Trophoblast cell (in vitro differentiated cells and primary cell): ENCODE results near the gene ALKBH4.
A peak's percentile ranks its signal among the peaks of the same experiment; 100 is the strongest.

Source experiments
- DNase-seq, 2 donors: peaks; one replicate each; pipeline ENCODE4 v3.0.0-alpha.2; 2016
- H2AFZ ChIP-seq: 2 replicates; pipeline ENCODE4 v1.6.1; 2013; ENCODE audit warnings: low read length, moderate library complexity, mild to moderate bottlenecking; ENCODE audit not compliant: insufficient read depth, poor library complexity
- H2AK5ac ChIP-seq: 2 replicates; pipeline ENCODE4 v1.6.1; 2013; ENCODE audit warnings: mild to moderate bottlenecking, low read length
- H2BK120ac ChIP-seq: 2 replicates; pipeline ENCODE4 v1.6.1; 2013; ENCODE audit warnings: low read length, mild to moderate bottlenecking, moderate library complexity; ENCODE audit not compliant: insufficient read depth, poor library complexity
- H2BK12ac ChIP-seq: 2 replicates; pipeline ENCODE4 v1.6.1; 2013; ENCODE audit warnings: mild to moderate bottlenecking, low read length, moderate library complexity
- H2BK5ac ChIP-seq: 2 replicates; pipeline ENCODE4 v1.6.1; 2013; ENCODE audit warnings: low read length, low read depth, moderate library complexity, mild to moderate bottlenecking; ENCODE audit not compliant: poor library complexity
- H3K14ac ChIP-seq: 2 replicates; pipeline ENCODE4 v1.6.1; 2013; ENCODE audit warnings: mild to moderate bottlenecking, low read length
- H3K18ac ChIP-seq: 2 replicates; pipeline ENCODE4 v1.6.1; 2013; ENCODE audit warnings: mild to moderate bottlenecking, low read length
- H3K23ac ChIP-seq: 2 replicates; pipeline ENCODE4 v1.6.1; 2013; ENCODE audit warnings: low read length
- H3K27ac ChIP-seq: 2 replicates; pipeline ENCODE4 v1.5.1; 2013; ENCODE audit warnings: low read depth, mild to moderate bottlenecking, inconsistent platforms, low read length, moderate library complexity
- H3K27me3 ChIP-seq: 2 replicates; pipeline ENCODE4 v1.6.1; 2013; ENCODE audit warnings: inconsistent platforms, mild to moderate bottlenecking, low read length, moderate library complexity; ENCODE audit not compliant: insufficient read depth
- H3K36me3 ChIP-seq, 2 experiments: 1 replicate in 1 of 2; 2 replicates in 1 of 2; pipeline ENCODE4 v1.6.1; 2013; ENCODE audit warnings: low read length in 2 of 2, mild to moderate bottlenecking in 2 of 2, moderate library complexity in 1 of 2; ENCODE audit not compliant: insufficient read depth in 2 of 2, control insufficient read depth in 1 of 2
- H3K4ac ChIP-seq: 2 replicates; pipeline ENCODE4 v1.6.1; 2013; ENCODE audit warnings: low read depth, mild to moderate bottlenecking, low read length, moderate library complexity
- H3K4me1 ChIP-seq, 2 experiments: 1 replicate in 1 of 2; 2 replicates in 1 of 2; pipeline ENCODE4 v1.6.1; 2013; ENCODE audit warnings: low read length in 2 of 2, mild to moderate bottlenecking in 2 of 2, moderate library complexity in 1 of 2; ENCODE audit not compliant: insufficient read depth in 2 of 2, control insufficient read depth in 1 of 2
- H3K4me2 ChIP-seq: 2 replicates; pipeline ENCODE4 v1.6.1; 2013; ENCODE audit warnings: inconsistent platforms, mild to moderate bottlenecking, low read length, moderate library complexity
- H3K4me3 ChIP-seq: 2 replicates; pipeline ENCODE4 v1.5.1; 2013; ENCODE audit warnings: mild to moderate bottlenecking, low read depth, low read length, inconsistent platforms
- H3K79me1 ChIP-seq: one replicate; pipeline ENCODE4 v1.6.1; 2013; ENCODE audit warnings: low read length
- H3K79me2 ChIP-seq: 2 replicates; pipeline ENCODE4 v1.6.1; 2013; ENCODE audit warnings: low read length, mild to moderate bottlenecking; ENCODE audit not compliant: control insufficient read depth, insufficient read depth, poor library complexity
- H3K9ac ChIP-seq: 2 replicates; pipeline ENCODE4 v1.6.1; 2013; ENCODE audit warnings: mild to moderate bottlenecking, low read length
- H3K9me3 ChIP-seq: 2 replicates; pipeline ENCODE4 v1.6.1; 2013; ENCODE audit warnings: low read depth, mild to moderate bottlenecking, control low read depth, inconsistent platforms, low read length; ENCODE audit not compliant: insufficient read depth
- H4K12ac ChIP-seq: 2 replicates; pipeline ENCODE4 v1.6.1; 2013; ENCODE audit warnings: low read depth, mild to moderate bottlenecking, low read length, moderate library complexity
- H4K8ac ChIP-seq: 2 replicates; pipeline ENCODE4 v1.6.1; 2013; ENCODE audit warnings: low read depth, mild to moderate bottlenecking, low read length, moderate library complexity
- H4K91ac ChIP-seq: one replicate; pipeline ENCODE4 v1.6.1; 2013; ENCODE audit warnings: low read depth, mild to moderate bottlenecking, low read length, moderate library complexity
- WGBS: extraction: QIAGEN DNeasy Blood & Tissue Kit; methylation state at CpG from one replicate; pipeline ENCODE4 v1.1.7; 2013; ENCODE audit warnings: missing lambda C conversion rate; ENCODE audit not compliant: insufficient read length, insufficient coverage; ENCODE audit errors: extremely low coverage; 5-methylcytosine and 5-hydroxymethylcytosine counted together

Gene ALKBH4

DNA sequence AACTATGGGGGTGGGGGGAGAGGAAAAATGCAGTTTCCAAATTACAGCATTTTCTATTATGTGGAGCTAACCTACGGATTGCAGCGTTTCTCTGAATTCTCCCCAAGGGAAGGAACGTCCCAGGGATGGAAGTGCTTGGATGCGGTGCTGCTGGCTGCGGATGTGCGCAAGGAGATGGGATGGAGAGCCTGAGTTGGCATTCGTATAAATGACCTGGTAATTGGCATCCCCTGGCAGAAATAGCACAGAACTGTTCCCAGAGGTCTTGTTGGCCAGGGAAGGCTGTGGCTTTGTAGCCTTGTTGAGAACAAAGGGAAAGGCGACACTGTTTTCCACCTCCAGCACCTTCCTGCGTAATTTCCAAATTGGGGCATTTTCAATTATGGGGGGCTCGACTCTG lies 28.5 kb downstream of the ALKBH4 start:
- H3K9ac ChIP-seq = no peak overlapping the region
- H3K14ac ChIP-seq = no peak overlapping the region
- peaks cover 3% of the 10 kb centered on the region for H3K9me3 ChIP-seq
- H3K36me3 ChIP-seq = peaks cover 12 to 14% of the 10 kb centered on the region in 2 experiments
- no peak overlapping the region for H4K91ac ChIP-seq
- peaks cover 6% of the 10 kb centered on the region for H3K79me2 ChIP-seq
- peaks cover 14 to 27% of the 10 kb centered on the region in 2 experiments for H3K4me1 ChIP-seq
- H3K27me3 ChIP-seq = no peaks in the 10 kb centered on the region
- no peak overlapping the region for H3K27ac ChIP-seq
- no peak overlapping the region for H2BK5ac ChIP-seq
- no peak overlapping the region for H3K4ac ChIP-seq
- no peak overlapping the region for H2BK120ac ChIP-seq
- no peak overlapping the region for H4K8ac ChIP-seq
- H3K18ac ChIP-seq = no peak overlapping the region
- no peak overlapping the region for H3K4me2 ChIP-seq
- H2AFZ ChIP-seq = no peak overlapping the region
- no peak overlapping the region for H3K4me3 ChIP-seq
- no peak overlapping the region for H2AK5ac ChIP-seq
- WGBS = no CpG with 5 or more reads among the region's 10 CpGs
- no peak overlapping the region for H3K23ac ChIP-seq
- no peak for DNase-seq
- peaks cover 8% of the 10 kb centered on the region for H3K79me1 ChIP-seq
- H4K12ac ChIP-seq = no peak overlapping the region
- H2BK12ac ChIP-seq = no peak overlapping the region

DNA sequence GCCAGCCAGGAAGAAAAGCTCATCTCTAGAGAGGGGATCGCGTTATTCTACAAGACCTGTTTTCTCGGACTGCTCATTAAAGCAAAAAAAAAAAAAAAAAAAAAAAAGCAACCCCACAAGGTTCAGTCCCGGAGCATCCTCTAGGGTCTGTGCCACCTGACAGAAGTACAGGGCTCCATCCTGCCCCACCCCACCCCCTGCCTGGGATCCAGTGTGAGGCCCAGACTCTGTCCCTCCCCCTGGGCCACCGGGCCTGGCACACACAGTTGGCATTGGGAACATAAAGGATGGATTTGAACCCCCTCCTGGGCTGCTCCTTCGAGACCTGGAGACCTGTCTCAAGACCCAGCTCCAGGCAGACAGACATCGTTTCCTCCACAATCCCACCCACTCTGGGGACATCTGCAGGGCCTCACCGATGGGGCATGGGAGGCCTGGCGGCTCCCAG lies 30.6 kb downstream of the ALKBH4 start:
- H3K4me2 ChIP-seq = peak overlapping the region; percentile 57
- peaks cover 3% of the 10 kb centered on the region for H3K9me3 ChIP-seq
- H3K27me3 ChIP-seq = no peaks in the 10 kb centered on the region
- peak overlapping the region; percentile 82 for H4K91ac ChIP-seq
- no peak overlapping the region for H4K8ac ChIP-seq
- H3K36me3 ChIP-seq = peaks cover 11 to 13% of the 10 kb centered on the region in 2 experiments
- peaks cover 6% of the 10 kb centered on the region for H3K79me2 ChIP-seq
- H2AFZ ChIP-seq = peak overlapping the region; percentile 69
- H2BK5ac ChIP-seq = no peak overlapping the region
- peak overlapping the region; percentile 91 for H3K4me3 ChIP-seq
- no peak overlapping the region for H3K27ac ChIP-seq
- H3K23ac ChIP-seq = no peak overlapping the region
- no peak overlapping the region for H3K14ac ChIP-seq
- no peak overlapping the region for H3K18ac ChIP-seq
- no peak overlapping the region for H2BK12ac ChIP-seq
- peaks cover 8% of the 10 kb centered on the region for H3K79me1 ChIP-seq
- no peak overlapping the region for H2AK5ac ChIP-seq
- no peak overlapping the region for H3K4ac ChIP-seq
- peak overlapping the region; percentile 71 for H4K12ac ChIP-seq
- peaks cover 12 to 19% of the 10 kb centered on the region in 2 experiments for H3K4me1 ChIP-seq
- DNase-seq = no peak
- H3K9ac ChIP-seq = peak overlapping the region; percentile 86
- H2BK120ac ChIP-seq = no peak overlapping the region
- no CpG with 5 or more reads among the region's 9 CpGs for WGBS

DNA sequence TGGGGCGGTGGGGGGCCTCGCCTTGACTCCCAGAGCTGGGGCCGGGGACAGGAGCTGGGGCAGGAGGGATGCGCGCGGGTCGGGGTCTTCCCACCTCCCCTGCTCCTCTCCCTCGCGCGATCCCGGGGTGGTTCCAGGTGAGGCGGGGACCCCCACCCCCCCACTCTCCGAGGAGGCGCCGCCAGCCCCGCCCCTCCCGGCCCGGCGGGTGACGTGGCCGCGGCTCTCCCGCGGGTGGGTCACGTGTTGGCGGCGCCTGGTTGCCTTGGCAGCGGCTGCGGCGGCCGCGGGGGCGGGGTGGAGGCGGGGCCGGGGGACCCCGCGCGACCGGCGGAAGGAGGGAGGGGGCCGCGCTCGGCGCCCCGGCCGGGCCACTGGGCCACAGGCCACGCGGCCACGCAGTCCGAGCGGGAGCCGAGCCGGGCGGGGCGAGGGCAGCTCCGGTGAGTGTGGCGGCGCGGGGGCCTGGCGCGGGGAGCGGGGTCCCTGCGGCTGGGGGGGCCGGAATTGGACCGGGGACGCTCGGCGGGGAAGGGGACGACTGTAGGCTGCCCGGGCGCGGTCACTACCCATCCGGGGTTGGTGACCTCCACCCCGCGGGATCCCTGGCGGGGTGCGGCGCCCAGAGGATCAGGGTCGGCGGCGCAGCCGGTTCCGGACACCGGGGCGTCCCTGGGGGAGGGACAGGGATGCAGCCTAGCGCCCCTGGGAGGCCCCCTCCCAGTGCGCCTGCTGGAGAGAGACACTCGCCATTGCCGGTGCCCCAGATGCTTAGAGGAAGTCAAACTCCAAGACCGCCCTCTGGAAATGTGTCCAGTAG lies 31.2 kb downstream of the ALKBH4 start, which contains the start of gene ORAI2:
ORAI2 (plus strand) TSS at position 357 of the 820 bp plus-strand sequence. CDS start 5,382 bp downstream, outside the sequence.
- Histone ChIP-seq H2BK120ac (peak within 1 kb of the TSS; percentile 79), H3K27ac (peak within 1 kb of the TSS; percentile 43)

DNA sequence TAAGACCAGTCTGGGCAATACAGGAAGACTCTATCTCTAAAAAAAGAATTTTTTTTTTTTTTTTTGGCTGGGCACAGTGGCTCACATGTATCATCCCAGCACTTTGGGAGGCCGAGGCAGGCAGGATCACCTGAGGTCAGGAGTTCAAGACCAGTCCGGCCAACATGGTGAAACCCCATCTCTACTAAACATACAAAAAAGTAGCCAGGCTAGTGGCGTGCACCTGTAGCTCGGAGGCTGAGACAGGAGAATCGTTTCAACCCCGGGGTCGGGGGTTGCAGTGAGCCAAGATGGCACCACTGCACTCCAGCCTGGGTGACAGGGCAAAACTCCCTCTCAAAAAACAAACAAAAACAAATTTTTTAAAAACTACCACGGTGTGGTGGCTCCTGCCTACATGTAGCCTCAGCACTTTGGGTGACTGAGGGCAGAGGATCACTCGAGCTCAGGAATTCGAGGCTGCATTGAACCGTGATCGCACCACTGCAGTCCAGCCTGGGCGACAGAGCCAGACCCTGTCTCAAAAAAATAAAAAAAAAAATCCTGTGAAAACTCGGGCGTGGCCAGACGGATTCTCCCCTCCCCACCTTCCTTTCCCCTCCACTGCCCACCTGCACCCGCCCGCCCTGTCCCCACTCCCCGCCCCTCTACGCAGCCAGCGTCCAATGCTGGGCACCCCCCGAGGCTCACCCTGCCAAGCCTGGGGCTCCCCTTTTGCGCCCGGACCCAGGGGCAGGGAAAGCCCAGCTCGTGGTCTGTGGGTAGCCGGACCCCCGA lies 32.0 kb downstream of the ALKBH4 start:
- peak overlapping the region; percentile 38 for H3K4ac ChIP-seq
- peak overlapping the region; percentile 97 for H4K91ac ChIP-seq
- H3K4me1 ChIP-seq = peaks cover 12 to 19% of the 10 kb centered on the region in 2 experiments
- WGBS = no CpG with 5 or more reads among the region's 27 CpGs
- H2AK5ac ChIP-seq = peak overlapping the region; percentile 73
- H3K14ac ChIP-seq = peak overlapping the region; percentile 88
- H3K79me1 ChIP-seq = peaks cover 8% of the 10 kb centered on the region
- H3K9ac ChIP-seq = no peak overlapping the region
- peak overlapping the region; percentile 82 for H3K18ac ChIP-seq
- peak in 1 of 2 donors; percentile 42 for DNase-seq
- peak overlapping the region; percentile 43 for H3K27ac ChIP-seq
- H2BK120ac ChIP-seq = peak overlapping the region; percentile 79
- peak overlapping the region; percentile 62 for H3K4me3 ChIP-seq
- peaks cover 6% of the 10 kb centered on the region for H3K79me2 ChIP-seq
- H3K23ac ChIP-seq = no peak overlapping the region
- H2BK12ac ChIP-seq = peak overlapping the region; percentile 32
- H2AFZ ChIP-seq = peak overlapping the region; percentile 82
- H3K27me3 ChIP-seq = no peaks in the 10 kb centered on the region
- H3K36me3 ChIP-seq = peaks cover 8 to 13% of the 10 kb centered on the region in 2 experiments
- peak overlapping the region; percentile 57 for H3K4me2 ChIP-seq
- H2BK5ac ChIP-seq = peak overlapping the region; percentile 58
- H4K12ac ChIP-seq = peak overlapping the region; percentile 94
- no peaks in the 10 kb centered on the region for H3K9me3 ChIP-seq
- H4K8ac ChIP-seq = peak overlapping the region; percentile 86

More for the DNA sequence above, 31.2 kb downstream of the ALKBH4 start, which contains the start of gene ORAI2:
- Histone ChIP-seq H3K4me2 (peak within 1 kb of the TSS; percentile 57), H3K4me1 (peaks cover 12 to 19% of the 10 kb centered on the region in 2 experiments), H3K27me3 (no peaks in the 10 kb centered on the region), H4K8ac (peak within 1 kb of the TSS; percentile 86), H3K79me1 (peaks cover 8% of the 10 kb centered on the region), H3K9me3 (no peaks in the 10 kb centered on the region), H3K18ac (peak within 1 kb of the TSS; percentile 90), H2BK5ac (peak within 1 kb of the TSS; percentile 58), H4K12ac (peak within 1 kb of the TSS; percentile 94), H2BK12ac (peak within 1 kb of the TSS; percentile 86), H2AFZ (peak within 1 kb of the TSS; percentile 82), H3K23ac (no peak within 1 kb of the TSS), H2AK5ac (peak within 1 kb of the TSS; percentile 73), H4K91ac (peak within 1 kb of the TSS; percentile 97), H3K4me3 (peak within 1 kb of the TSS; percentile 91), H3K79me2 (peaks cover 6% of the 10 kb centered on the region), H3K4ac (peak within 1 kb of the TSS; percentile 86), H3K14ac (peak within 1 kb of the TSS; percentile 88), H3K9ac (peak within 1 kb of the TSS; percentile 86), H3K36me3 (peaks cover 6 to 9% of the 10 kb centered on the region in 2 experiments)
- no CpG with 5 or more reads among the region's 90 CpGs for WGBS
- DNase-seq = peak; percentile 38 to 69
